Pons (tissue), 1 donor: ENCODE measurements around the gene NDUFB10.
"Not testable (repeated sequence)": the region's sequence is repeated elsewhere in the genome, so short reads cannot be mapped to it uniquely, and the experiment has no call there.

ENCODE experiments used
- DNase-seq: peaks from one replicate; pipeline ENCODE4 v3.0.0-alpha.2; 2016; ENCODE audit warnings: low spot score

The NDUFB10 gene

GRCh38 chr16:1946495-1947368 is 12.6 kb upstream of the NDUFB10 start:
- no peak for DNase-seq

GRCh38 chr16:1947369-1947670 is 12.0 kb upstream of the NDUFB10 start:
- no peak for DNase-seq

DNA sequence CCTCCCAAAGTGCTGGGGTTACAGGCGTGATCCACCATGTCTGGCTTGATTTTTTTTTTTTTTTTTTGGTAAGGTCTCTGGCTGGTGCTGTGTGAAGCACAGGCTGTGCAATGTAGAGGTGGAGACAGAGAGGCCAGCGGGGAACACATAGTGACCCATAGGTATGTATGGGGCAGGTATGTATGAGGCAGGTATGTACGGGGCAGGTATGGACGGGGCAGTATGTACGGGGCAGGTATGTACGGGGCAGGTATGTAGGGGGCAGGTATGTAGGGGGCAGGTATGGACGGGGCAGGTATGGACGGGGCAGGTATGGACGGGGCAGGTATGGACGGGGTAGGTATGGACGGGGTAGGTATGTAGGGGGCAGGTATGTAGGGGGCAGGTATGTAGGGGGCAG is 9.8 kb upstream of the NDUFB10 start:
- DNase-seq = no peak

GRCh38 chr16:1950047-1950446 is 9.3 kb upstream of the NDUFB10 start:
- DNase-seq = no peak

DNA sequence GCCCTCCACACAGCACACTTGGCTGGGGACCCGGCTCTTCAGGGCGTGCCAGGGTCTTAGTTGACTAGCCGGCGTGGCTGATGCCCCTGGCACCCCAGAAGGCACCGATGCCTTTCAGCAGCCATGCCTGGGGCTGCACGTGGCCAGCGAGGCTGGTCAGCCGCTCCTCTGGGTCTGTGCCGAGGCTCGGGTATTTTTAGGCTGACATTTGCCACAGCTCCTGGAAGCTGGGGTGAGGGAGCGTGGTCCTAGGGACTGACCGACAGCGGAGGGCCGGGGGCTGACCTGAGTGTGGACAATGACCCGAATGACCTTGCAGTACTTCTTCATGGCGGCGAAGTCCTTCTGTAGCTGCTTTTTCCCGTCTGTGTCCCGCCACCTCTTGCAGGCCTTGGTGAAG is 8.8 kb upstream of the NDUFB10 start:
- no peak for DNase-seq

- DNase-seq = no peak
These were observed 5.6 kb upstream of the NDUFB10 start for GRCh38 chr16:1953734-1954133.

DNA sequence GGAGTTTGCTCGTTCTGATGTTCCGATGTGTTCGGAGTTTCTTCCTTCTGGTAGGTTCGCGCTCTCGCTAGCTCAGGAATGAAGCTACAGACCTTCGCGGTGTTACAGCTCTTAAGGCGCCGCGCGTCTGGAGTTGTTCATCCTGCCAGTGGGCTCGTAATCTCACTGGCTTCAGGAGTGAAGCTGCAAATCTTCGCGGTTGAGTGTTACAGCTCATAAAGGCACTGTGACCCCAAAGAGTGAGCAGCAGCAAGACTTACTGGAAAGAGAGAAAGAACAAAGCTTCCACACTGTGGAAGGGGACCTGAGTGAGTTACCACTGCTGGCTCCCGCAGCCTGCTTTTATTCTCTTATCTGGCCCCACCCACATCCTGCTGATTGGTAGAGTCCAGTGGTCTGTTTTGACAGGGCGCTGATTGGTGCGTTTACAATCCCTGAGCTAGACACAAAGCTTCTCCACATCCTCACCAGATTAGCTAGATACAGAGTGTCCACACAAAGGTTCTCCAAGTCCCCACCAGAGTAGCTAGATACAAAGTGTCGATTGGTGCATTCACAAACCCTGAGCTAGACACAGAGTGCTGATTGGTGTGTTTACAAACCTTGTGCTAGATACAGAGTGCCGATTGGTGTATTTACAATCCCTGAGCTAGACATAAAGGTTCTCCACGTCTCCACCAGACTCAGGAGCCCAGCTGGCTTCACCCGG is 1.8 kb upstream of the NDUFB10 start:
- DNase-seq = not testable (repeated sequence)

- DNase-seq = not testable (repeated sequence)
These were observed 1.2 kb upstream of the NDUFB10 start for GRCh38 chr16:1958143-1958491.

DNA sequence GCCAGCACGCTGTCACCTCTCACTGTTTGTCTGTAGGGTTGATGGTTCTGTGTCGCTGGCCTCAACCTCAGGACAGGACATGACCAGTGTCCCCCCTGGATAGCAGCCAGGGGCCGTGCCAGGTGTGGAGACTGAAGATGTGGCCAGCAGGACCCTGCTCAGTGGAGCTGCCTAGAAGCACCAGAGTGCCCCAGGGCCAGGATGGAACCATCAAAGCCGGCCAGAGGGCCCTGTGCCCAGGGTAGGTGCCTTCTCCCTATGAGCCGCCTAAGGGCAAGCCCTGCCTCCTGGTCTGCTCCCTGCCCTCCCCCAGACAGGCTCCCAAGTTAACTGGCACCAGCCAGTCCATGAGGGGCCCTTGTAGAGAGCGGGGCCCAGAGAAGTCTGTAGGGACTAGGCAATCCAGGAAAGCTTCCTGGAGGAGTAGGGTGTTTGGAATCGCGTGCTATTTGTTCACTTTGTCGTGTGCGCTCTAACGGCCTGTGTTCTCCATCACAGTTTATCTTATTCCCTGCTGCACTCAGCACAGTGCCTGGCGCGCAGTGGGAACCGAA is 546 bp upstream of the NDUFB10 start:
- no peak for DNase-seq

DNA sequence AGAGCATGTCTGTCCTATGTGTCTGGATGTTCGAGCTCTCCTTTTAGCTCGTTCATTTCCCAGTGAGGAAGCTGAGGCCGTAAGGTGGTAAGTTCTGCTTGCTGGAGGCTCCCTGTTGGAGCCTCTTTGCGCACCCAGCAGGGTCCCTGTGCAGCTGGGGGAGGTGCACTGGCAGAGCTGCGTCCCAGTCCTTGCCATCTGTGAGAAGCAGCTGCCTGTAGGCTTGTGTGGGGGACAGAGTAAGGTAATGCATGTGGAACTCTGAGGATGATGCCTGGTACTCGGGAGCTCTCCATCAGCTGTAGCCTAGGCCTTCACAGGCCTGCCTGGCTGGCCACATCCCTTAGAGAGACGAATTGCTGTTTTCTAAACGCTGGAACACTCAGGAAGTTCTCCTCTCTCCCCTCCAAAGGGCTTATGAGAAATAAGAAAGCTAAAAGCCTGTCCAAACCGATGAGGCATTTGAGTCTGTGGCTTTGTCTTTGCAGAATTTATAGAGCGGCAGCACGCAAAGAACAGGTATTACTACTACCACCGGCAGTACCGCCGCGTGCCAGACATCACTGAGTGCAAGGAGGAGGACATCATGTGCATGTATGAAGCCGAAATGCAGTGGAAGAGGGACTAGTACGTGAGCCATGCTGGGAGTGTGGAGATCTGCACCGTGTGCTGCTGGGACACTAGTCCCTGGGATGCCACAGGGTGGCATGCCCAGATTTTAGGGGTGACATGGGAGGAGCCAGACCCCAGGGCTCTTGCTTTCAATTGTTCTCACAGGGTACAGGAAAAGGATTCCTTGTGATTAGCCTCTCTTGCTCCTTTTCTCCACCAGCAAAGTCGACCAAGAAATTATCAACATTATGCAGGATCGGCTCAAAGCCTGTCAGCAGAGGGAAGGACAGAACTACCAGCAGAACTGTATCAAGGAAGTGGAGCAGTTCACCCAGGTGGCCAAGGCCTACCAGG is 1.6 kb downstream of the NDUFB10 start:
- DNase-seq = no peak

DNA sequence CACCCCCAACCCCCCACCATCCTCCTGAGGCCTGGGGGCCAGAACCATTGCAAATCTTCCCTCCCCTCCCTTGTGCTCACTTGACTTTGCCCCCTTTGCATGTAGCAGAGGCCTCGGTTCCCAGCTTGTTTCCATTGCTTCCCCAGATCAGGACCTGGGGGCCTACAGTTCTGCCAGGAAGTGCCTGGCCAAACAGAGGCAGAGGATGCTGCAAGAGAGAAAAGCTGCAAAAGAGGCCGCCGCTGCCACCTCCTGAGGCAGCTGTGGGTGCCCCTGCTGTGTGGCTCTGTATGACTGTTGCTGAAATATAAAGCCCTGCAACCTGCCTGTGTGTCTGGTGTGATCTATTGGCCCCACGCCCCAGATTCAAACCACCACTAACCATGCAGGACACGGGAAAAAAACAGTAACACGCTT is 2.3 kb downstream of the NDUFB10 start:
- DNase-seq = no peak

DNA sequence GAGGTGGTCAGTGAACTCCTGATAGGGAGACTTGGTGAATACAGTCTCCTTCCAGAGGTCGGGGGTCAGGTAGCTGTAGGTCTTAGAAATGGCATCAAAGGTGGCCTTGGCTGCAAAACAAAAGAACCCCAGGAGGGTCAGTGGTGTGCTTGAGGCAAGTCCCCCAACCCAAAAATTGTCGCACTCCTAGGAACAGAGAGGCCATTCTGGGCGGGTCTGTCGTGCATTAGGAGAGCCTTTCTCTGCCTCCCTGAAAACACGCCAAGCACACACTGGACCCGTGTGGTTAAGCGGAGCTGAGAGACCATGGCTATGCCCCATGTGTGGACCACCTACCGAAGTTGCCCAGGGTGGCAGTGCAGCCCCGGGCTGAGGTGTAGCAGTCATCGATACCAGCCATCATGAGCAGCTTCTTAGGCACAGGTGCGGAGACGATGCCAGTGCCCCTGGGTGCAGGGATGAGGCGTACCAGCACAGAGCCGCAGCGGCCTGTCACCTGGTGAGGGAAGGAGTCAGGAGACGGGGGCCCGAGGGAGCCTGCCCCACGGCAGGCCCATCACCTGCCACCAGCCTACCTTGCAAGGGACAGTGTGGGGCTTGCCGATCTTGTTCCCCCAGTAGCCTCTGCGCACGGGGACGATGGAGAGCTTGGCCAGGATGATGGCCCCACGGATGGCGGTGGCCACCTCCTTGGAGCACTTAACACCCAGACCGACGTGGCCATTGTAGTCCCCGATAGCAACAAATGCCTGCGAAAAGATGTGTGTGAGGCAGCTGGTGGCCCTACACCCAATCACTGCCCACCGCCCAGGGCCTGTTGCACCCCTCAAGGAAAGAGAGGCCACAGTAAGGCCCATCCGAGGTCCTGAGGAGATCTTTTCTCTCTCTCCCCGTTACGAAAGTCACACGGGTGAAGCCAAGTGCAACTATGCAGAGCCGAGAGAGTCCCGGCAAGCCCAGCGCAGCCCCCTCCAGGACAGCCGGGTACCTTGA is 3.1 kb downstream of the NDUFB10 start:
- DNase-seq = not testable (repeated sequence)

DNA sequence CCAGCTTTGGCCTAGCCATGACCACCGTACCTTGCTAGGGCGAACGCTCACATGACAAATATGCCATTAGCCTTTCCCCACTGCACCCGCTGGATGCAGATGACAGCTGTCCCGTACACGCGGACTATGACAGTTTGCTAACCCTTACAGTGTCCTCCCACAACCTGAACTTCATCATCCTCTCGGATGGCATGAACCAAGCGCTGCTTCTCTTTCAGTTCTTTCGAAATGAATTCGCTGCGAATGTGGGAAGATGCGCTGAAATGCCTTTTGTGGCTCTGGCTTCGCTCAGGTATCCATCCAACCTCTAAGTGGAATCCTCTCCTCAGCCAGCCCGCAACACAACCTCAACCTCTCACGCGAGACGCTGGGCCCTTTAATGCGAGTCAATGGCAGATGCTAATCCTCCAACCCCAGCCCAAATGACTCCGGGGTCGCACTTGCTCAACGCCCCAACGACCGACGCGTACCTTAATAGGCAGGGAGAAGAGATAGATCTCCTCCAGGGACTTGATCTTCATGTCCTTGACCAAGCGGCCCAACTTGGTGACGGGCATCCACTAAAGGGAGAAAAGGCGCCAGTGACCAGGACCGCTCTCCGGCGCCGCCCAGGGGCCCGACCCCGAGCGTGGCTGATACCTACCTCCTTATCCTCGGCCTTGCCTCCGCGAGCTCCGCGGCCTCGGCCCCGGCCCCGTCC is 4.6 kb downstream of the NDUFB10 start:
- DNase-seq = no peak

- DNase-seq = peak; percentile 98
These were observed 5.4 kb downstream of the NDUFB10 start, which contains the start of gene RPS2 for GRCh38 chr16:1964506-1965395. Gene RPS2, minus strand, starts transcription at chr16:1964826. Its CDS starts 201 bp downstream, at chr16:1964625.

GRCh38 chr16:1965396-1966001 is 6.2 kb downstream of the NDUFB10 start:
- no peak for DNase-seq

- no peak for DNase-seq
These were observed 7.1 kb downstream of the NDUFB10 start, which contains the start of gene RNF151 for GRCh38 chr16:1966460-1966859. Gene RNF151, plus strand, starts transcription at chr16:1966856. Its CDS starts 26 bp downstream, at chr16:1966882.

DNA sequence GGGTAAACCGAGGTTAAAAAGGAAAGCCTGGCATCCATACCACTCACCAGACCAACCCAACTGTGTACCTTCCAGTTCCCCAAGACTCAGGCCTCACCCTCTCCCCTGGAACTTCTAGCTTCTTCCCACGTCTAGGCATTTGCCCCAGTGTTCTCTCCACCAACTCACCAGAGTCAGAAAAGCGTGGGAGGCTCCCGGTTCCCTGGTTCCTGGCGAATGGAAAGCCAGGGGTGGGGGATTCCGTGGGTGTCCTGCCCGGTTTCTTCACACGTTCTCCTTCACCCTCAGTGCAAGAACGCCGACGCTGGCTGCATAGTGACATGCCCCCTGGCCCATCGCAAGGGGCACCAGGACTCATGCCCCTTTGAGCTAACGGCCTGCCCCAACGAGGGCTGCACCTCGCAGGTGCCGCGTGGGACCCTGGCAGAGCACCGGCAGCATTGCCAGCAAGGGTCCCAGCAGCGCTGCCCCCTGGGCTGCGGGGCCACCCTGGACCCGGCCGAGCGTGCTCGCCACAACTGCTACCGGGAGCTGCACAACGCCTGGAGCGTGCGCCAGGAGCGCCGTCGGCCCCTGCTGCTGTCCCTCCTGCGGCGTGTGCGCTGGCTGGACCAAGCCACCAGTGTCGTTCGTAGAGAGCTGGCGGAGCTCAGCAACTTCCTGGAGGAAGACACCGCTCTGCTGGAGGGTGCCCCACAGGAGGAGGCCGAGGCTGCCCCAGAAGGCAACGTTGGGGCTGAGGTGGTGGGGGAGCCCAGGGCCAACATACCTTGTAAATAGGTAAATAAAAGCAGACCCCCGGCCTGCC is 9.0 kb downstream of the NDUFB10 start:
- DNase-seq = no peak
